ENCODE data around the gene PCBP3.

The PCBP3 gene

GRCh38 chr21:45774291-45774690 is 130.8 kb downstream of the PCBP3 start:
- no peaks in the 10 kb centered on the region for H3K27me3 ChIP-seq (ENCODE audit: control insufficient read depth, insufficient read depth, low read length)
- no peaks in the 10 kb centered on the region for H3K9me3 ChIP-seq (ENCODE audit: control insufficient read depth, insufficient read depth, low read length)

GRCh38 chr21:45776971-45777370 is 133.4 kb downstream of the PCBP3 start:
- H3K27me3 ChIP-seq (ENCODE audit: control insufficient read depth, insufficient read depth, low read length), result no peaks in the 10 kb centered on the region
- no peak overlapping the region for H3K4me3 ChIP-seq (ENCODE audit: low read depth, low read length)

More at GRCh38 chr21:45774291-45774690, 130.8 kb downstream of the PCBP3 start:
- no peaks in the 10 kb centered on the region for H3K36me3 ChIP-seq (ENCODE audit: control insufficient read depth, insufficient read depth, low read length)
- no peak overlapping the region for H3K4me3 ChIP-seq (ENCODE audit: low read depth, low read length)
- H3K4me1 ChIP-seq (ENCODE audit: control insufficient read depth, insufficient read depth, low read length), result no peaks in the 10 kb centered on the region
- no peak overlapping the region for H3K9ac ChIP-seq (ENCODE audit: low read depth, low read length)

GRCh38 chr21:45778686-45779085 is 135.2 kb downstream of the PCBP3 start:
- no peaks in the 10 kb centered on the region for H3K4me1 ChIP-seq (ENCODE audit: control insufficient read depth, insufficient read depth, low read length)
- no peaks in the 10 kb centered on the region for H3K9me3 ChIP-seq (ENCODE audit: control insufficient read depth, insufficient read depth, low read length)
- no peak overlapping the region for H3K4me3 ChIP-seq (ENCODE audit: low read depth, low read length)
- H3K27me3 ChIP-seq (ENCODE audit: control insufficient read depth, insufficient read depth, low read length), result no peaks in the 10 kb centered on the region
- no peak overlapping the region for H3K9ac ChIP-seq (ENCODE audit: low read depth, low read length)
- no peaks in the 10 kb centered on the region for H3K36me3 ChIP-seq (ENCODE audit: control insufficient read depth, insufficient read depth, low read length)

More at GRCh38 chr21:45776971-45777370, 133.4 kb downstream of the PCBP3 start:
- no peaks in the 10 kb centered on the region for H3K36me3 ChIP-seq (ENCODE audit: control insufficient read depth, insufficient read depth, low read length)
- no peak overlapping the region for H3K9ac ChIP-seq (ENCODE audit: low read depth, low read length)
- H3K9me3 ChIP-seq (ENCODE audit: control insufficient read depth, insufficient read depth, low read length), result no peaks in the 10 kb centered on the region
- H3K4me1 ChIP-seq (ENCODE audit: control insufficient read depth, insufficient read depth, low read length), result no peaks in the 10 kb centered on the region

GRCh38 chr21:45779226-45779625 is 135.7 kb downstream of the PCBP3 start:
- Histone ChIP-seq H3K36me3 (ENCODE audit: control insufficient read depth, insufficient read depth, low read length) (no peaks in the 10 kb centered on the region), H3K4me1 (ENCODE audit: control insufficient read depth, insufficient read depth, low read length) (no peaks in the 10 kb centered on the region), H3K9ac (ENCODE audit: low read depth, low read length) (no peak overlapping the region), H3K9me3 (ENCODE audit: control insufficient read depth, insufficient read depth, low read length) (no peaks in the 10 kb centered on the region), H3K27me3 (ENCODE audit: control insufficient read depth, insufficient read depth, low read length) (no peaks in the 10 kb centered on the region), H3K4me3 (ENCODE audit: low read depth, low read length) (no peak overlapping the region)

- no peaks in the 10 kb centered on the region for H3K36me3 ChIP-seq (ENCODE audit: control insufficient read depth, insufficient read depth, low read length)
- H3K9me3 ChIP-seq (ENCODE audit: control insufficient read depth, insufficient read depth, low read length), result no peaks in the 10 kb centered on the region
- H3K27me3 ChIP-seq (ENCODE audit: control insufficient read depth, insufficient read depth, low read length), result no peaks in the 10 kb centered on the region
- no peak overlapping the region for H3K9ac ChIP-seq (ENCODE audit: low read depth, low read length)
- no peak overlapping the region for H3K4me3 ChIP-seq (ENCODE audit: low read depth, low read length)
- H3K4me1 ChIP-seq (ENCODE audit: control insufficient read depth, insufficient read depth, low read length), result no peaks in the 10 kb centered on the region
Observed at GRCh38 chr21:45780647-45781046, 137.1 kb downstream of the PCBP3 start.

GRCh38 chr21:45781741-45782140 is 138.2 kb downstream of the PCBP3 start:
- Histone ChIP-seq H3K9ac (ENCODE audit: low read depth, low read length) (no peak overlapping the region), H3K9me3 (ENCODE audit: control insufficient read depth, insufficient read depth, low read length) (no peaks in the 10 kb centered on the region), H3K4me1 (ENCODE audit: control insufficient read depth, insufficient read depth, low read length) (no peaks in the 10 kb centered on the region), H3K4me3 (ENCODE audit: low read depth, low read length) (no peak overlapping the region), H3K36me3 (ENCODE audit: control insufficient read depth, insufficient read depth, low read length) (no peaks in the 10 kb centered on the region), H3K27me3 (ENCODE audit: control insufficient read depth, insufficient read depth, low read length) (no peaks in the 10 kb centered on the region)

- Histone ChIP-seq H3K36me3 (ENCODE audit: control insufficient read depth, insufficient read depth, low read length) (no peaks in the 10 kb centered on the region), H3K4me3 (ENCODE audit: low read depth, low read length) (no peak overlapping the region), H3K4me1 (ENCODE audit: control insufficient read depth, insufficient read depth, low read length) (no peaks in the 10 kb centered on the region), H3K9me3 (ENCODE audit: control insufficient read depth, insufficient read depth, low read length) (no peaks in the 10 kb centered on the region), H3K27me3 (ENCODE audit: control insufficient read depth, insufficient read depth, low read length) (no peaks in the 10 kb centered on the region), H3K9ac (ENCODE audit: low read depth, low read length) (no peak overlapping the region)
Observed at GRCh38 chr21:45786660-45787059, 143.1 kb downstream of the PCBP3 start.

- no peak overlapping the region for H3K4me3 ChIP-seq (ENCODE audit: low read depth, low read length)
- H3K27me3 ChIP-seq (ENCODE audit: control insufficient read depth, insufficient read depth, low read length), result no peaks in the 10 kb centered on the region
- no peaks in the 10 kb centered on the region for H3K36me3 ChIP-seq (ENCODE audit: control insufficient read depth, insufficient read depth, low read length)
- H3K4me1 ChIP-seq (ENCODE audit: control insufficient read depth, insufficient read depth, low read length), result no peaks in the 10 kb centered on the region
- H3K9me3 ChIP-seq (ENCODE audit: control insufficient read depth, insufficient read depth, low read length), result no peaks in the 10 kb centered on the region
- H3K9ac ChIP-seq (ENCODE audit: low read depth, low read length), result no peak overlapping the region
Observed at GRCh38 chr21:45787371-45787770, 143.8 kb downstream of the PCBP3 start.

GRCh38 chr21:45788198-45788597 is 144.7 kb downstream of the PCBP3 start:
- Histone ChIP-seq H3K9me3 (ENCODE audit: control insufficient read depth, insufficient read depth, low read length) (no peaks in the 10 kb centered on the region), H3K9ac (ENCODE audit: low read depth, low read length) (no peak overlapping the region), H3K27me3 (ENCODE audit: control insufficient read depth, insufficient read depth, low read length) (no peaks in the 10 kb centered on the region)

GRCh38 chr21:45788637-45789506 is 145.3 kb downstream of the PCBP3 start:
- Histone ChIP-seq H3K27me3 (ENCODE audit: control insufficient read depth, insufficient read depth, low read length) (no peaks in the 10 kb centered on the region), H3K36me3 (ENCODE audit: control insufficient read depth, insufficient read depth, low read length) (no peaks in the 10 kb centered on the region), H3K9me3 (ENCODE audit: control insufficient read depth, insufficient read depth, low read length) (no peaks in the 10 kb centered on the region), H3K4me3 (ENCODE audit: low read depth, low read length) (no peak overlapping the region), H3K4me1 (ENCODE audit: control insufficient read depth, insufficient read depth, low read length) (no peaks in the 10 kb centered on the region), H3K9ac (ENCODE audit: low read depth, low read length) (no peak overlapping the region)

More at GRCh38 chr21:45788198-45788597, 144.7 kb downstream of the PCBP3 start:
- H3K36me3 ChIP-seq (ENCODE audit: control insufficient read depth, insufficient read depth, low read length), result no peaks in the 10 kb centered on the region
- H3K4me3 ChIP-seq (ENCODE audit: low read depth, low read length), result no peak overlapping the region
- no peaks in the 10 kb centered on the region for H3K4me1 ChIP-seq (ENCODE audit: control insufficient read depth, insufficient read depth, low read length)

GRCh38 chr21:45790427-45790826 is 146.9 kb downstream of the PCBP3 start:
- Histone ChIP-seq H3K36me3 (ENCODE audit: control insufficient read depth, insufficient read depth, low read length) (no peaks in the 10 kb centered on the region), H3K4me1 (ENCODE audit: control insufficient read depth, insufficient read depth, low read length) (no peaks in the 10 kb centered on the region), H3K9ac (ENCODE audit: low read depth, low read length) (no peak overlapping the region), H3K27me3 (ENCODE audit: control insufficient read depth, insufficient read depth, low read length) (no peaks in the 10 kb centered on the region), H3K4me3 (ENCODE audit: low read depth, low read length) (no peak overlapping the region), H3K9me3 (ENCODE audit: control insufficient read depth, insufficient read depth, low read length) (no peaks in the 10 kb centered on the region)

Data from iPS-15b (cell line).